GM12878 (cell line): ENCODE results near the gene ZNF615. TPM values are rescaled to one million over a fixed set of nuclear protein-coding genes. Genes with fewer than 3 reads are reported as not detected.
A peak's percentile ranks its signal among the peaks of the same experiment; 100 is the strongest.

Experiments
- CBX3 ChIP-seq: fragments of 200-600 bp; sonication (generic); IDR thresholded peaks from 2 replicates; pipeline ENCODE4 v1.6.1; 2016; ENCODE audit warnings: low read depth, borderline replicate concordance
- EED ChIP-seq: sonication (generic); IDR thresholded peaks from 2 replicates; pipeline ENCODE4 v1.6.1; 2016; ENCODE audit warnings: antibody characterized with exemption, low read depth
- HDAC2 ChIP-seq: fragments of 200-600 bp; sonication (generic); IDR thresholded peaks from 2 replicates; pipeline ENCODE4 v1.6.1; 2017
- NR2C2 ChIP-seq: IDR thresholded peaks from 2 replicates; pipeline ENCODE4 v1.6.1; 2011; ENCODE audit warnings: borderline replicate concordance, low read depth; ENCODE audit not compliant: control insufficient read depth, insufficient read length
- POLR2AphosphoS5 ChIP-seq: IDR thresholded peaks from 2 replicates; pipeline ENCODE4 v1.6.1; 2011; ENCODE audit warnings: mild to moderate bottlenecking, low read length, inconsistent platforms
- polyA plus RNA-seq, 11 experiments: library from polyadenylated mRNA; depleted of rRNA in 4 of 11; unstranded in 6 of 11; stranded (reverse) in 5 of 11; fragments of >200 nt; fragmentation: Nextera tagmentation in 4 of 11; fragmentation: Illumina TruSeq in 1 of 11; extraction: Ambion mirVana in 4 of 11; extraction: Trizol in 1 of 11; gene quantifications; 1 replicate in 1 of 11; 2 replicates in 10 of 11; pipeline versions ENCODE4 v1.2.1 to v1.2.3, GENCODE V29; 2011 to 2016; ENCODE audit warnings: inconsistent platforms in 2 of 11, missing spikeins in 2 of 11, low read depth in 1 of 11
- total RNA-seq, 4 experiments: library from RNA; depleted of rRNA in 3 of 4; stranded (reverse); fragments of >200 nt in 3 of 4; fragmentation: Illumina TruSeq in 1 of 4; extraction: Trizol in 1 of 4; gene quantifications; 2 replicates each; pipeline versions ENCODE4 v1.2.1 to v1.2.3, GENCODE V29; 2013 to 2021
- TF ChIP-seq, protein P1 (sequence below): fragments of 450-650 bp; IDR thresholded peaks from 2 replicates; pipeline ENCODE4 v1.6.1; 2018; ENCODE audit warnings: borderline replicate concordance, mild to moderate bottlenecking; ENCODE audit not compliant: partially characterized antibody
- TF ChIP-seq, protein P2 (sequence below): IDR thresholded peaks from 2 replicates; pipeline ENCODE4 v1.6.1; 2011; ENCODE audit warnings: borderline replicate concordance, low read depth, mild to moderate bottlenecking, moderate library complexity, mixed read lengths, low read length; ENCODE audit not compliant: insufficient read depth; ENCODE audit errors: extremely low read length
- TF ChIP-seq, protein P3 (sequence below): IDR thresholded peaks from 2 replicates; pipeline ENCODE4 v1.6.1; 2012; ENCODE audit warnings: mild to moderate bottlenecking, low read depth, low read length
- TF ChIP-seq, protein P4 (sequence below): fragments of 450-650 bp; formaldehyde crosslinking; IDR thresholded peaks from 2 replicates; pipeline ENCODE4 v1.5.0; 2022; ENCODE audit warnings: mild to moderate bottlenecking, missing genetic modification characterization
- TF ChIP-seq, protein P5 (sequence below): IDR thresholded peaks from 2 replicates; pipeline ENCODE4 v1.6.1; 2011; ENCODE audit warnings: low read depth, mild to moderate bottlenecking, low read length, moderate library complexity, borderline replicate concordance; ENCODE audit errors: extremely low read depth
- TF ChIP-seq, protein P6 (sequence below): fragments of 450-650 bp; IDR thresholded peaks from 2 replicates; pipeline ENCODE4 v1.6.1; 2017; ENCODE audit warnings: mild to moderate bottlenecking, low read depth, inconsistent platforms; ENCODE audit not compliant: poor library complexity, severe bottlenecking
- TF ChIP-seq, protein P7 (sequence below): IDR thresholded peaks from 2 replicates; pipeline ENCODE4 v1.6.1; 2011; ENCODE audit warnings: borderline replicate concordance, low read depth, mild to moderate bottlenecking, moderate library complexity, low read length; ENCODE audit not compliant: insufficient read depth, poor library complexity, severe bottlenecking

The ZNF615 gene
- total and polyA plus RNA-seq, 10 of the 15 experiments (the other 5 are each of a cell fraction or from before 2014, with no cell fraction given): 1.7 to 7.2 (median 4.2) TPM

DNA sequence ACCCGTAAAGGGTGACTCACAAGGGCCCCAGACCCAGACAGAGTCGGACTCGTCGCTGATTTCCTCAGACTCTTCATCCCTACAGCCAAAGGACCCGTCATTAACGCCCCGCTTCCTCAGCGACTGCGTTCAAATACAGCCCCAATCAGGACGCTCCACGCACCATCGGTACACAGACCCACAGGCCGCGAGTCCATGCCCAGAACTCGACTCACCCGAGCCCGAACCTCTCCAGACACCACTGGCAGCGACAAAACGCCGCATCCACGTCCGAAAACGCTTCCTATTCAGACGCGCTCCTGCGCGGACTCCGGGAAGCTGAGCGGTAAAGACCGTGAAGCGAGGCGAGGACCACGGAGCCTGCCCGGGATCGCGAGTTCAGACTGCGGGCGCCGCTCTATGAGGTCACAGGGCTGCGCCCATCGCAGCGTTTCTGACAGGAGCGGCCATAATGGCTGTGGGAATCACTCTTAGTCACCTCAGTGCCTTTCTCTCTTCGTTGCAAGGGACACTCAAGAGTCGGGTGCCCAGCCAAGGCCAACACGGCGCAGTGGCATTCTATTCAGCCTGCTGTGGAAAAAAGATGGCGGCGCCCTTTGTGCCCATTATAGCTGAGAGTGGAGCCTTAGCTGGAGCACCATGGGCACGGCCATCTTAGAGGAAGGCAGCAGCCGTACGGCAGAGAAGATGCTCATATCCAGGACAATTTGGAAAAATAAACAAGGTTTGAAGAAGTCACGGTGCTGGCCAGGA lies 20.2 kb upstream of the ZNF615 start, which contains the start of gene ZNF614 (continued):
- TF ChIP-seq, protein P1, sequence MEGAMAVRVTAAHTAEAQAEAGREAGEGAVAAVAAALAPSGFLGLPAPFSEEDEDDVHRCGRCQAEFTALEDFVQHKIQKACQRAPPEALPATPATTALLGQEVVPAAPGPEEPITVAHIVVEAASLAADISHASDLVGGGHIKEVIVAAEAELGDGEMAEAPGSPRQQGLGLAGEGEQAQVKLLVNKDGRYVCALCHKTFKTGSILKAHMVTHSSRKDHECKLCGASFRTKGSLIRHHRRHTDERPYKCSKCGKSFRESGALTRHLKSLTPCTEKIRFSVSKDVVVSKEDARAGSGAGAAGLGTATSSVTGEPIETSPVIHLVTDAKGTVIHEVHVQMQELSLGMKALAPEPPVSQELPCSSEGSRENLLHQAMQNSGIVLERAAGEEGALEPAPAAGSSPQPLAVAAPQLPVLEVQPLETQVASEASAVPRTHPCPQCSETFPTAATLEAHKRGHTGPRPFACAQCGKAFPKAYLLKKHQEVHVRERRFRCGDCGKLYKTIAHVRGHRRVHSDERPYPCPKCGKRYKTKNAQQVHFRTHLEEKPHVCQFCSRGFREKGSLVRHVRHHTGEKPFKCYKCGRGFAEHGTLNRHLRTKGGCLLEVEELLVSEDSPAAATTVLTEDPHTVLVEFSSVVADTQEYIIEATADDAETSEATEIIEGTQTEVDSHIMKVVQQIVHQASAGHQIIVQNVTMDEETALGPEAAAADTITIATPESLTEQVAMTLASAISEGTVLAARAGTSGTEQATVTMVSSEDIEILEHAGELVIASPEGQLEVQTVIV: no peak
- TF ChIP-seq CBX3: no peak
- peak; percentile 97 for TF ChIP-seq POLR2AphosphoS5
- TF ChIP-seq, protein P2, sequence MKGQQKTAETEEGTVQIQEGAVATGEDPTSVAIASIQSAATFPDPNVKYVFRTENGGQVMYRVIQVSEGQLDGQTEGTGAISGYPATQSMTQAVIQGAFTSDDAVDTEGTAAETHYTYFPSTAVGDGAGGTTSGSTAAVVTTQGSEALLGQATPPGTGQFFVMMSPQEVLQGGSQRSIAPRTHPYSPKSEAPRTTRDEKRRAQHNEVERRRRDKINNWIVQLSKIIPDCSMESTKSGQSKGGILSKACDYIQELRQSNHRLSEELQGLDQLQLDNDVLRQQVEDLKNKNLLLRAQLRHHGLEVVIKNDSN: no peak
- 0 out of 2 replicates have a peak, but pooled peaks have one; percentile 15 for TF ChIP-seq EED
- TF ChIP-seq, protein P3, sequence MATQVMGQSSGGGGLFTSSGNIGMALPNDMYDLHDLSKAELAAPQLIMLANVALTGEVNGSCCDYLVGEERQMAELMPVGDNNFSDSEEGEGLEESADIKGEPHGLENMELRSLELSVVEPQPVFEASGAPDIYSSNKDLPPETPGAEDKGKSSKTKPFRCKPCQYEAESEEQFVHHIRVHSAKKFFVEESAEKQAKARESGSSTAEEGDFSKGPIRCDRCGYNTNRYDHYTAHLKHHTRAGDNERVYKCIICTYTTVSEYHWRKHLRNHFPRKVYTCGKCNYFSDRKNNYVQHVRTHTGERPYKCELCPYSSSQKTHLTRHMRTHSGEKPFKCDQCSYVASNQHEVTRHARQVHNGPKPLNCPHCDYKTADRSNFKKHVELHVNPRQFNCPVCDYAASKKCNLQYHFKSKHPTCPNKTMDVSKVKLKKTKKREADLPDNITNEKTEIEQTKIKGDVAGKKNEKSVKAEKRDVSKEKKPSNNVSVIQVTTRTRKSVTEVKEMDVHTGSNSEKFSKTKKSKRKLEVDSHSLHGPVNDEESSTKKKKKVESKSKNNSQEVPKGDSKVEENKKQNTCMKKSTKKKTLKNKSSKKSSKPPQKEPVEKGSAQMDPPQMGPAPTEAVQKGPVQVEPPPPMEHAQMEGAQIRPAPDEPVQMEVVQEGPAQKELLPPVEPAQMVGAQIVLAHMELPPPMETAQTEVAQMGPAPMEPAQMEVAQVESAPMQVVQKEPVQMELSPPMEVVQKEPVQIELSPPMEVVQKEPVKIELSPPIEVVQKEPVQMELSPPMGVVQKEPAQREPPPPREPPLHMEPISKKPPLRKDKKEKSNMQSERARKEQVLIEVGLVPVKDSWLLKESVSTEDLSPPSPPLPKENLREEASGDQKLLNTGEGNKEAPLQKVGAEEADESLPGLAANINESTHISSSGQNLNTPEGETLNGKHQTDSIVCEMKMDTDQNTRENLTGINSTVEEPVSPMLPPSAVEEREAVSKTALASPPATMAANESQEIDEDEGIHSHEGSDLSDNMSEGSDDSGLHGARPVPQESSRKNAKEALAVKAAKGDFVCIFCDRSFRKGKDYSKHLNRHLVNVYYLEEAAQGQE: no peak
- TF ChIP-seq NR2C2: no peak
- TF ChIP-seq, protein P4, sequence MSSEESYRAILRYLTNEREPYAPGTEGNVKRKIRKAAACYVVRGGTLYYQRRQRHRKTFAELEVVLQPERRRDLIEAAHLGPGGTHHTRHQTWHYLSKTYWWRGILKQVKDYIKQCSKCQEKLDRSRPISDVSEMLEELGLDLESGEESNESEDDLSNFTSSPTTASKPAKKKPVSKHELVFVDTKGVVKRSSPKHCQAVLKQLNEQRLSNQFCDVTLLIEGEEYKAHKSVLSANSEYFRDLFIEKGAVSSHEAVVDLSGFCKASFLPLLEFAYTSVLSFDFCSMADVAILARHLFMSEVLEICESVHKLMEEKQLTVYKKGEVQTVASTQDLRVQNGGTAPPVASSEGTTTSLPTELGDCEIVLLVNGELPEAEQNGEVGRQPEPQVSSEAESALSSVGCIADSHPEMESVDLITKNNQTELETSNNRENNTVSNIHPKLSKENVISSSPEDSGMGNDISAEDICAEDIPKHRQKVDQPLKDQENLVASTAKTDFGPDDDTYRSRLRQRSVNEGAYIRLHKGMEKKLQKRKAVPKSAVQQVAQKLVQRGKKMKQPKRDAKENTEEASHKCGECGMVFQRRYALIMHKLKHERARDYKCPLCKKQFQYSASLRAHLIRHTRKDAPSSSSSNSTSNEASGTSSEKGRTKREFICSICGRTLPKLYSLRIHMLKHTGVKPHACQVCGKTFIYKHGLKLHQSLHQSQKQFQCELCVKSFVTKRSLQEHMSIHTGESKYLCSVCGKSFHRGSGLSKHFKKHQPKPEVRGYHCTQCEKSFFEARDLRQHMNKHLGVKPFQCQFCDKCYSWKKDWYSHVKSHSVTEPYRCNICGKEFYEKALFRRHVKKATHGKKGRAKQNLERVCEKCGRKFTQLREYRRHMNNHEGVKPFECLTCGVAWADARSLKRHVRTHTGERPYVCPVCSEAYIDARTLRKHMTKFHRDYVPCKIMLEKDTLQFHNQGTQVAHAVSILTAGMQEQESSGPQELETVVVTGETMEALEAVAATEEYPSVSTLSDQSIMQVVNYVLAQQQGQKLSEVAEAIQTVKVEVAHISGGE (CRISPR knock-in tag): no peak
- TF ChIP-seq, protein P5, sequence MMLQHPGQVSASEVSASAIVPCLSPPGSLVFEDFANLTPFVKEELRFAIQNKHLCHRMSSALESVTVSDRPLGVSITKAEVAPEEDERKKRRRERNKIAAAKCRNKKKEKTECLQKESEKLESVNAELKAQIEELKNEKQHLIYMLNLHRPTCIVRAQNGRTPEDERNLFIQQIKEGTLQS: peak; percentile 85; the same call in 1 of the 2 replicates
- TF ChIP-seq, protein P6, sequence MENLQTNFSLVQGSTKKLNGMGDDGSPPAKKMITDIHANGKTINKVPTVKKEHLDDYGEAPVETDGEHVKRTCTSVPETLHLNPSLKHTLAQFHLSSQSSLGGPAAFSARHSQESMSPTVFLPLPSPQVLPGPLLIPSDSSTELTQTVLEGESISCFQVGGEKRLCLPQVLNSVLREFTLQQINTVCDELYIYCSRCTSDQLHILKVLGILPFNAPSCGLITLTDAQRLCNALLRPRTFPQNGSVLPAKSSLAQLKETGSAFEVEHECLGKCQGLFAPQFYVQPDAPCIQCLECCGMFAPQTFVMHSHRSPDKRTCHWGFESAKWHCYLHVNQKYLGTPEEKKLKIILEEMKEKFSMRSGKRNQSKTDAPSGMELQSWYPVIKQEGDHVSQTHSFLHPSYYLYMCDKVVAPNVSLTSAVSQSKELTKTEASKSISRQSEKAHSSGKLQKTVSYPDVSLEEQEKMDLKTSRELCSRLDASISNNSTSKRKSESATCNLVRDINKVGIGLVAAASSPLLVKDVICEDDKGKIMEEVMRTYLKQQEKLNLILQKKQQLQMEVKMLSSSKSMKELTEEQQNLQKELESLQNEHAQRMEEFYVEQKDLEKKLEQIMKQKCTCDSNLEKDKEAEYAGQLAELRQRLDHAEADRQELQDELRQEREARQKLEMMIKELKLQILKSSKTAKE: no peak
- TF ChIP-seq, protein P7, sequence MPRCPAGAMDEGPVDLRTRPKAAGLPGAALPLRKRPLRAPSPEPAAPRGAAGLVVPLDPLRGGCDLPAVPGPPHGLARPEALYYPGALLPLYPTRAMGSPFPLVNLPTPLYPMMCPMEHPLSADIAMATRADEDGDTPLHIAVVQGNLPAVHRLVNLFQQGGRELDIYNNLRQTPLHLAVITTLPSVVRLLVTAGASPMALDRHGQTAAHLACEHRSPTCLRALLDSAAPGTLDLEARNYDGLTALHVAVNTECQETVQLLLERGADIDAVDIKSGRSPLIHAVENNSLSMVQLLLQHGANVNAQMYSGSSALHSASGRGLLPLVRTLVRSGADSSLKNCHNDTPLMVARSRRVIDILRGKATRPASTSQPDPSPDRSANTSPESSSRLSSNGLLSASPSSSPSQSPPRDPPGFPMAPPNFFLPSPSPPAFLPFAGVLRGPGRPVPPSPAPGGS: no peak
- TF ChIP-seq HDAC2: no peak
